WTC11 (cell line): ENCODE measurements around the gene ALOX12. TPM values are rescaled to one million over a fixed set of nuclear protein-coding genes. Genes with fewer than 3 reads are reported as not detected.

ENCODE experiments used
- ATAC-seq: fragments of 200-7000 bp; cut with Tn5 transposase; 2 replicates; pipeline ENCODE4 v1.10.0; 2021; ENCODE audit warnings: mild to moderate bottlenecking, moderate library complexity
- CTCF ChIA-PET: fragments of 300-600 bp; sonication (Branson Sonifier 250); formaldehyde crosslinking; loops from one replicate; lab custom pipeline; 2021; ENCODE audit warnings: antibody characterized with exemption; lab: Charles Lee
- POLR2A ChIA-PET: fragments of 350-600 bp; sonication (Branson Sonifier 250); formaldehyde crosslinking; loops from one replicate; lab custom pipeline; 2021; ENCODE audit warnings: antibody characterized with exemption; lab: Charles Lee
- DNase-seq: peaks from one replicate; pipeline ENCODE4 v3.0.0; 2021; ENCODE audit warnings: low spot score
- H3K27ac Mint-ChIP-seq: 2 replicates; pipeline ENCODE4 v1.8.0; 2021; ENCODE audit warnings: mixed read lengths
- H3K27me3 Mint-ChIP-seq: 2 replicates; pipeline ENCODE4 v1.8.0; 2021; ENCODE audit warnings: low read depth, mild to moderate bottlenecking, moderate library complexity, mixed read lengths
- H3K36me3 Mint-ChIP-seq: 2 replicates; pipeline ENCODE4 v1.8.0; 2021; ENCODE audit warnings: mixed read lengths
- H3K4me1 Mint-ChIP-seq: 2 replicates; pipeline ENCODE4 v1.8.0; 2022; ENCODE audit warnings: mixed read lengths
- H3K4me3 Mint-ChIP-seq: 2 replicates; pipeline ENCODE4 v1.8.0; 2021; ENCODE audit warnings: mild to moderate bottlenecking, moderate library complexity, mixed read lengths
- H3K9me3 Mint-ChIP-seq: 2 replicates; pipeline ENCODE4 v1.8.0; 2021; ENCODE audit warnings: mixed read lengths
- CBFB ChIP-seq: sonication (generic); formaldehyde crosslinking; IDR thresholded peaks from 2 replicates; pipeline ENCODE4 v1.8.1; 2022; ENCODE audit warnings: mild to moderate bottlenecking, low read depth, missing genetic modification reagents
- FOXJ3 ChIP-seq: sonication (generic); formaldehyde crosslinking; IDR thresholded peaks from 2 replicates; pipeline ENCODE4 v1.9.0; 2021; ENCODE audit warnings: missing genetic modification reagents, mild to moderate bottlenecking, borderline replicate concordance
- HMGA2 ChIP-seq: fragments of 250-450 bp; sonication (Bioruptor Pico); IDR thresholded peaks from 2 replicates; pipeline ENCODE4 v1.4.0; 2021; ENCODE audit warnings: mild to moderate bottlenecking, moderate library complexity
- IRF1 ChIP-seq: sonication (generic); formaldehyde crosslinking; IDR thresholded peaks from 2 replicates; pipeline ENCODE4 v1.8.0; 2023; ENCODE audit warnings: missing genetic modification reagents
- IRF2 ChIP-seq: sonication (generic); formaldehyde crosslinking; IDR thresholded peaks from 2 replicates; pipeline ENCODE4 v1.8.0; 2022; ENCODE audit warnings: low read depth, missing genetic modification reagents, borderline replicate concordance
- MXD4 ChIP-seq: fragments of 250-450 bp; sonication (Bioruptor Pico); IDR thresholded peaks from 2 replicates; pipeline ENCODE4 v1.8.0; 2021; ENCODE audit warnings: mild to moderate bottlenecking, moderate library complexity, borderline replicate concordance
- MYBL2 ChIP-seq: sonication (generic); formaldehyde crosslinking; IDR thresholded peaks from 2 replicates; pipeline ENCODE4 v1.8.1; 2023; ENCODE audit warnings: mild to moderate bottlenecking, moderate library complexity, missing genetic modification reagents
- NFATC4 ChIP-seq: fragments of 250-450 bp; sonication (Bioruptor Pico); IDR thresholded peaks from 2 replicates; pipeline ENCODE4 v1.9.0; 2021; ENCODE audit warnings: mild to moderate bottlenecking
- NFE2L1 ChIP-seq: sonication (generic); formaldehyde crosslinking; IDR thresholded peaks from 2 replicates; pipeline ENCODE4 v1.8.1; 2023; ENCODE audit warnings: missing genetic modification reagents
- RELA ChIP-seq: sonication (generic); formaldehyde crosslinking; IDR thresholded peaks from 2 replicates; pipeline ENCODE4 v1.8.1; 2022; ENCODE audit warnings: missing genetic modification reagents, mild to moderate bottlenecking, borderline replicate concordance
- RORB ChIP-seq: fragments of 250-450 bp; sonication (Bioruptor Pico); IDR thresholded peaks from 2 replicates; pipeline ENCODE4 v1.9.0; 2021; ENCODE audit warnings: mild to moderate bottlenecking
- SMAD4 ChIP-seq: sonication (generic); formaldehyde crosslinking; IDR thresholded peaks from 2 replicates; pipeline ENCODE4 v1.8.0; 2022; ENCODE audit warnings: mild to moderate bottlenecking, missing genetic modification reagents
- TCF7 ChIP-seq: sonication (generic); formaldehyde crosslinking; IDR thresholded peaks from 2 replicates; pipeline ENCODE4 v1.8.0; 2022; ENCODE audit warnings: mild to moderate bottlenecking, low read depth, missing genetic modification reagents, moderate library complexity
- TEAD1 ChIP-seq: sonication (generic); formaldehyde crosslinking; IDR thresholded peaks from 2 replicates; pipeline ENCODE4 v1.8.0; 2022; ENCODE audit warnings: mild to moderate bottlenecking, missing genetic modification reagents
- TEAD4 ChIP-seq: sonication (generic); formaldehyde crosslinking; IDR thresholded peaks from 2 replicates; pipeline ENCODE4 v1.8.0; 2022; ENCODE audit warnings: mild to moderate bottlenecking, missing genetic modification reagents
- ZNF232 ChIP-seq: sonication (generic); formaldehyde crosslinking; IDR thresholded peaks from 2 replicates; pipeline ENCODE4 v1.8.0; 2022; ENCODE audit warnings: mild to moderate bottlenecking, missing genetic modification reagents
- total RNA-seq: library from RNA; stranded (reverse); gene quantifications from 3 replicates; pipeline ENCODE4 v1.2.3, GENCODE V29; 2021
- TF ChIP-seq, protein P1 (sequence below): sonication (generic); formaldehyde crosslinking; IDR thresholded peaks from 2 replicates; pipeline ENCODE4 v1.8.1; 2023; ENCODE audit warnings: mild to moderate bottlenecking, missing genetic modification reagents, moderate library complexity
- TF ChIP-seq, protein P2 (sequence below): sonication (generic); formaldehyde crosslinking; IDR thresholded peaks from 2 replicates; pipeline ENCODE4 v1.8.0; 2023; ENCODE audit warnings: missing genetic modification reagents, mild to moderate bottlenecking, borderline replicate concordance
- TF ChIP-seq, protein P3 (sequence below): sonication (generic); formaldehyde crosslinking; IDR thresholded peaks from 2 replicates; pipeline ENCODE4 v1.8.0; 2022; ENCODE audit warnings: mild to moderate bottlenecking, missing genetic modification reagents
- TF ChIP-seq, protein P4 (sequence below): sonication (generic); formaldehyde crosslinking; IDR thresholded peaks from 2 replicates; pipeline ENCODE4 v1.8.1; 2023; ENCODE audit warnings: mild to moderate bottlenecking, missing genetic modification reagents
- TF ChIP-seq, protein P5 (sequence below): fragments of 250-450 bp; sonication (Bioruptor Pico); conservative IDR thresholded peaks from 2 replicates; pipeline ENCODE4 v1.9.0; 2021; ENCODE audit warnings: mild to moderate bottlenecking

Gene ALOX12
- total RNA-seq, 1 experiment from 2014 or later: 1.9 TPM

DNA sequence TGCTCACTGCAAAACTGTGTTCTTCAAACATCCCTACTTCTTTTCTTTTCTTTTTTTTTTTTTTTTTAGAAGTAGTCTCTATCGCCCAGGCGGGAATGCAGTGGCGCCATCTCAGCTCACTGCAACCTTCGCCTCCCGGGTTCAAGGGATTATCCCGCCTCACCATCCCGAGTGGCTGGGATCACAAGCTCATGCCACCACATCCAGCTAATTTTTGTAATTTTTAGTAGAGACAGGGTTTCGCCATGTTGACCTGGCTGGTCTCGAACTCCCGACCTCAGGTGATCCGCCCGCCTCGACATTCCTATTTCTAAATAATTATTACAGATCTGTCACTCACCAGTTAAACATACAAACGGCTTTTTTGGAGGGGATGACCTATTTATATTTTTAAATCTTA is 15.6 kb downstream of the ALOX12 start:
- Mint-ChIP-seq H3K27ac (no peak overlapping the region), H3K36me3 (peaks cover 2% of the 10 kb centered on the region; the same call in 1 of the 2 replicates), H3K4me1 (peaks cover 30% of the 10 kb centered on the region), H3K4me3 (peak overlapping the region; percentile 97), H3K9me3 (no peaks in the 10 kb centered on the region), H3K27me3 (peaks cover 3% of the 10 kb centered on the region; the same call in 1 of the 2 replicates)
- DNase-seq (no peak), ATAC-seq (no peak)
- no peak for TF ChIP-seq NFE2L1 (CRISPR knock-in tag)
- no peak for TF ChIP-seq RELA (CRISPR knock-in tag)
- CTCF ChIA-PET: interaction anchor here (1.4 to 1.7 kb wide), 2 partner anchors 97 to 310 kb away, joined by 4 to 6 read pairs; no protein-coding TSS in a partner anchor
- POLR2A ChIA-PET: no interaction called here

DNA sequence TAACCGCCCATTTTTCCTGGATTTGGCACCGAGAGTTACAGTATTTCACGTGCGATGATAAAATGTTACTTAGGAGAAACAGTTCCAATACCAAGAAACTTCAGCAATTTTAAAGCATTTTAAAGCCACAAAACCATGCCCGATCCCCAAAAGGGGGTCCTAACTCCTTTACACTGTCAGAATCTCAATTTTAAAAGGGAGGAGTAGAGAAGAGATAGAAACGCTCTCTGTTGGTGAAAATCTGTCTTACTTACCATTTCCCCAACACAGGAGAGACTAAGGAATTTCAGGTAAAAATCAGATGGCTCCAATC is 16.0 kb downstream of the ALOX12 start:
- peaks cover 3% of the 10 kb centered on the region; the same call in 1 of the 2 replicates for H3K27me3 Mint-ChIP-seq
- ATAC-seq (no peak), DNase-seq (no peak)
- H3K4me3 Mint-ChIP-seq: peak overlapping the region; percentile 97
- H3K36me3 Mint-ChIP-seq: peaks cover 2% of the 10 kb centered on the region; the same call in 1 of the 2 replicates
- ChIA-PET CTCF (interaction anchor here (0.7 to 1.7 kb wide), 7 partner anchors 10 to 310 kb away, joined by 3 to 9 read pairs (median 5); partner anchors contain the start of gene BCL6B), POLR2A (no interaction called here)
- peak overlapping the region; percentile 99 for H3K27ac Mint-ChIP-seq
- peaks cover 30% of the 10 kb centered on the region for H3K4me1 Mint-ChIP-seq
- H3K9me3 Mint-ChIP-seq: no peaks in the 10 kb centered on the region
- TF ChIP-seq RORB (CRISPR knock-in tag): no peak
- TF ChIP-seq, protein P1, sequence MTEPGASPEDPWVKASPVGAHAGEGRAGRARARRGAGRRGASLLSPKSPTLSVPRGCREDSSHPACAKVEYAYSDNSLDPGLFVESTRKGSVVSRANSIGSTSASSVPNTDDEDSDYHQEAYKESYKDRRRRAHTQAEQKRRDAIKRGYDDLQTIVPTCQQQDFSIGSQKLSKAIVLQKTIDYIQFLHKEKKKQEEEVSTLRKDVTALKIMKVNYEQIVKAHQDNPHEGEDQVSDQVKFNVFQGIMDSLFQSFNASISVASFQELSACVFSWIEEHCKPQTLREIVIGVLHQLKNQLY: no peak
- TF ChIP-seq MYBL2 (CRISPR knock-in tag): no peak
- no peak for TF ChIP-seq IRF2 (CRISPR knock-in tag)
- TF ChIP-seq MXD4 (CRISPR knock-in tag): no peak
- TF ChIP-seq TCF7 (CRISPR knock-in tag): no peak
- no peak for TF ChIP-seq SMAD4 (CRISPR knock-in tag)
- TF ChIP-seq NFATC4 (CRISPR knock-in tag): no peak
- TF ChIP-seq FOXJ3 (CRISPR knock-in tag): no peak
- no peak for TF ChIP-seq IRF1
- no peak for TF ChIP-seq HMGA2 (CRISPR knock-in tag)
- TF ChIP-seq, protein P2, sequence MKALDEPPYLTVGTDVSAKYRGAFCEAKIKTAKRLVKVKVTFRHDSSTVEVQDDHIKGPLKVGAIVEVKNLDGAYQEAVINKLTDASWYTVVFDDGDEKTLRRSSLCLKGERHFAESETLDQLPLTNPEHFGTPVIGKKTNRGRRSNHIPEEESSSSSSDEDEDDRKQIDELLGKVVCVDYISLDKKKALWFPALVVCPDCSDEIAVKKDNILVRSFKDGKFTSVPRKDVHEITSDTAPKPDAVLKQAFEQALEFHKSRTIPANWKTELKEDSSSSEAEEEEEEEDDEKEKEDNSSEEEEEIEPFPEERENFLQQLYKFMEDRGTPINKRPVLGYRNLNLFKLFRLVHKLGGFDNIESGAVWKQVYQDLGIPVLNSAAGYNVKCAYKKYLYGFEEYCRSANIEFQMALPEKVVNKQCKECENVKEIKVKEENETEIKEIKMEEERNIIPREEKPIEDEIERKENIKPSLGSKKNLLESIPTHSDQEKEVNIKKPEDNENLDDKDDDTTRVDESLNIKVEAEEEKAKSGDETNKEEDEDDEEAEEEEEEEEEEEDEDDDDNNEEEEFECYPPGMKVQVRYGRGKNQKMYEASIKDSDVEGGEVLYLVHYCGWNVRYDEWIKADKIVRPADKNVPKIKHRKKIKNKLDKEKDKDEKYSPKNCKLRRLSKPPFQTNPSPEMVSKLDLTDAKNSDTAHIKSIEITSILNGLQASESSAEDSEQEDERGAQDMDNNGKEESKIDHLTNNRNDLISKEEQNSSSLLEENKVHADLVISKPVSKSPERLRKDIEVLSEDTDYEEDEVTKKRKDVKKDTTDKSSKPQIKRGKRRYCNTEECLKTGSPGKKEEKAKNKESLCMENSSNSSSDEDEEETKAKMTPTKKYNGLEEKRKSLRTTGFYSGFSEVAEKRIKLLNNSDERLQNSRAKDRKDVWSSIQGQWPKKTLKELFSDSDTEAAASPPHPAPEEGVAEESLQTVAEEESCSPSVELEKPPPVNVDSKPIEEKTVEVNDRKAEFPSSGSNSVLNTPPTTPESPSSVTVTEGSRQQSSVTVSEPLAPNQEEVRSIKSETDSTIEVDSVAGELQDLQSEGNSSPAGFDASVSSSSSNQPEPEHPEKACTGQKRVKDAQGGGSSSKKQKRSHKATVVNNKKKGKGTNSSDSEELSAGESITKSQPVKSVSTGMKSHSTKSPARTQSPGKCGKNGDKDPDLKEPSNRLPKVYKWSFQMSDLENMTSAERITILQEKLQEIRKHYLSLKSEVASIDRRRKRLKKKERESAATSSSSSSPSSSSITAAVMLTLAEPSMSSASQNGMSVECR (CRISPR knock-in tag): no peak
- no peak for TF ChIP-seq TEAD4 (CRISPR knock-in tag)
- TF ChIP-seq CBFB (CRISPR knock-in tag): no peak
- TF ChIP-seq, protein P3, sequence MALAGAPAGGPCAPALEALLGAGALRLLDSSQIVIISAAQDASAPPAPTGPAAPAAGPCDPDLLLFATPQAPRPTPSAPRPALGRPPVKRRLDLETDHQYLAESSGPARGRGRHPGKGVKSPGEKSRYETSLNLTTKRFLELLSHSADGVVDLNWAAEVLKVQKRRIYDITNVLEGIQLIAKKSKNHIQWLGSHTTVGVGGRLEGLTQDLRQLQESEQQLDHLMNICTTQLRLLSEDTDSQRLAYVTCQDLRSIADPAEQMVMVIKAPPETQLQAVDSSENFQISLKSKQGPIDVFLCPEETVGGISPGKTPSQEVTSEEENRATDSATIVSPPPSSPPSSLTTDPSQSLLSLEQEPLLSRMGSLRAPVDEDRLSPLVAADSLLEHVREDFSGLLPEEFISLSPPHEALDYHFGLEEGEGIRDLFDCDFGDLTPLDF (CRISPR knock-in tag): no peak
- TF ChIP-seq, protein P4, sequence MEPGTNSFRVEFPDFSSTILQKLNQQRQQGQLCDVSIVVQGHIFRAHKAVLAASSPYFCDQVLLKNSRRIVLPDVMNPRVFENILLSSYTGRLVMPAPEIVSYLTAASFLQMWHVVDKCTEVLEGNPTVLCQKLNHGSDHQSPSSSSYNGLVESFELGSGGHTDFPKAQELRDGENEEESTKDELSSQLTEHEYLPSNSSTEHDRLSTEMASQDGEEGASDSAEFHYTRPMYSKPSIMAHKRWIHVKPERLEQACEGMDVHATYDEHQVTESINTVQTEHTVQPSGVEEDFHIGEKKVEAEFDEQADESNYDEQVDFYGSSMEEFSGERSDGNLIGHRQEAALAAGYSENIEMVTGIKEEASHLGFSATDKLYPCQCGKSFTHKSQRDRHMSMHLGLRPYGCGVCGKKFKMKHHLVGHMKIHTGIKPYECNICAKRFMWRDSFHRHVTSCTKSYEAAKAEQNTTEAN: no peak
- no peak for TF ChIP-seq TEAD1
- TF ChIP-seq, protein P5, sequence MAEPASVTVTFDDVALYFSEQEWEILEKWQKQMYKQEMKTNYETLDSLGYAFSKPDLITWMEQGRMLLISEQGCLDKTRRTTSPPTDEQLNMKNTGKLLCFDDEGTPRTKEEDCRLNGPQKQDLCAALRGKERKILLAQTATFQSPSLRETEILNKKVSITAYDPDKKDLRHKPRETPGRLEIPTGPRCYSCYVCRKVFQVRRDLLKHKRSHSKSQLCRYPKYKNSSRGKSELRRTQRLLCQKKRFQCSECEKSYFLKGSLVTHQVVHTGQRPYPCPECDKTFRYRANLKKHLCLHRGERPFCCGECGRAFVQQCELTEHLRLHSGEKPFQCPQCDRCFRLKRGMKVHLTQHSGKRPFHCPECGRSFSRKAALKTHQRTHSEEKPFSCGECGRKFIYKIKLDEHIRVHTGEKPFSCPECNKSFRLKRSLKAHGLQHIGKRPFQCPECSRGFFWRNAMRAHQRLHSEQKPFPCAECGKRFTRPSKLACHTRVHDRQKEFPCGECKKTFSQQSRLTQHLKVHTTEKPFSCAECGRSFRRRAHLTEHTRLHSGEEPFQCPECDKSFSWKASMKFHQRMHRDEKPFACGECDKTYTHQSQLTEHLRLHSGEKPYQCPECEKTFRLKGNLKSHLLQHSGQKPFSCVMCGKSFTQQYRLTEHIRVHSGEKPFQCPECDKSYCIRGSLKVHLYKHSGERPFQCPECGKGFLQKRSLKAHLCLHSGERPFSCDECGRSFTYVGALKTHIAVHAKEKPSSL (CRISPR knock-in tag): no peak
- no peak for TF ChIP-seq ZNF232 (CRISPR knock-in tag)
